Raji (cell line): ENCODE results near the gene MFAP4.

ENCODE experiments used
- POLR2A ChIP-seq: IDR thresholded peaks from 2 replicates; pipeline ENCODE4 v1.6.1; 2011; ENCODE audit warnings: low read depth, low read length, control low read depth; ENCODE audit not compliant: insufficient read depth

MFAP4 gene

GRCh38 chr17:19342611-19343255, 44.3 kb downstream of the MFAP4 start:
- no peak for TF ChIP-seq POLR2A

GRCh38 chr17:19341641-19342610, 45.1 kb downstream of the MFAP4 start:
- TF ChIP-seq POLR2A = no peak

GRCh38 chr17:19341211-19341631, 45.8 kb downstream of the MFAP4 start:
- no peak for TF ChIP-seq POLR2A

- TF ChIP-seq POLR2A = no peak
These were observed 47.6 kb downstream of the MFAP4 start for GRCh38 chr17:19339341-19339815.

GRCh38 chr17:19338031-19338990, 48.7 kb downstream of the MFAP4 start:
- no peak for TF ChIP-seq POLR2A

- TF ChIP-seq POLR2A = no peak
These were observed 49.3 kb downstream of the MFAP4 start for GRCh38 chr17:19337712-19338023.

GRCh38 chr17:19336938-19337711, 49.9 kb downstream of the MFAP4 start:
- TF ChIP-seq POLR2A = no peak

- TF ChIP-seq POLR2A = no peak
These were observed 50.9 kb downstream of the MFAP4 start for GRCh38 chr17:19335951-19336631.

- no peak for TF ChIP-seq POLR2A
These were observed 52.7 kb downstream of the MFAP4 start for GRCh38 chr17:19334331-19334730.

- TF ChIP-seq POLR2A = no peak
These were observed 53.2 kb downstream of the MFAP4 start for GRCh38 chr17:19333736-19334290.
